ENCODE measurements around the gene UBE2QL1. TPM values are rescaled to one million over a fixed set of nuclear protein-coding genes. Genes with fewer than 3 reads are reported as not detected.
A peak's percentile ranks its signal among the peaks of the same experiment; 100 is the strongest.

UBE2QL1 gene
- total RNA-seq, 1 donor from 2014 or later, result 2.9 TPM

- no peak for DNase-seq (ENCODE audit: low spot score, unreplicated experiment)
- H3K27me3 Mint-ChIP-seq, result peaks cover 18% of the 10 kb centered on the region
- no peak for TF ChIP-seq CTCF (IDR thresholded peaks at IDR 0.05; ENCODE audit: unreplicated experiment)
- H3K4me1 Mint-ChIP-seq (ENCODE audit: low read depth), result peaks cover 20% of the 10 kb centered on the region
- H3K4me3 Mint-ChIP-seq (ENCODE audit: low read depth), result no peak overlapping the region
- H3K9me3 Mint-ChIP-seq (ENCODE audit: low read depth), result no peaks in the 10 kb centered on the region
- H3K36me3 Mint-ChIP-seq (ENCODE audit: insufficient read depth), result no peaks in the 10 kb centered on the region
- no peak overlapping the region for H3K27ac Mint-ChIP-seq
Measured at GRCh38 chr5:6518298-6519057, 69.8 kb downstream of the UBE2QL1 start.

DNA sequence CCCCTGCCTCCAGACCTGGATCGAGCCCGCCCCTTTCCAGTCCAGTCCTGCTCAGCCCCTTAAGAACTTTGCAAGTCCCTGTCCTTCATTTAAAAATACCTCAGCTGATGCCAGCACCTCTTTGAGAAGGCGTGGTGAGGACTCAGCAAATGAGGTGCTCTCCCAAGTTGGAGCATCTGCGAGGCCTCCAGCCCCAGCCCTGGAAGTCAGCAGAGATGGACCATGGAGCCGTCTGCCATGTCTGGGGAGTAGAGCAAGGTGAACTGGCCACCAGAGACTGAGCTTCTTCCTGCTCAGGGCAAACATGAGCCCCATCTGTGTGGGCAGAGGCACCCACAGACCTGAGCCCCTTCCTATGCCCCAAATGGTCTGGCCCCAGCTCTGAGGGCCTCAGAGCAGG, 71.5 kb downstream of the UBE2QL1 start:
- no peak for DNase-seq (ENCODE audit: low spot score, unreplicated experiment)
- H3K27me3 Mint-ChIP-seq, result peaks cover 21% of the 10 kb centered on the region
- H3K9me3 Mint-ChIP-seq (ENCODE audit: low read depth), result no peaks in the 10 kb centered on the region
- TF ChIP-seq CTCF (IDR thresholded peaks at IDR 0.05; ENCODE audit: unreplicated experiment), result no peak
- H3K4me1 Mint-ChIP-seq (ENCODE audit: low read depth), result peaks cover 16% of the 10 kb centered on the region
- H3K27ac Mint-ChIP-seq, result no peak overlapping the region
- H3K36me3 Mint-ChIP-seq (ENCODE audit: insufficient read depth), result no peaks in the 10 kb centered on the region
- H3K4me3 Mint-ChIP-seq (ENCODE audit: low read depth), result no peak overlapping the region

GRCh38 chr5:6522331-6522730, 73.7 kb downstream of the UBE2QL1 start:
- Mint-ChIP-seq H3K27ac (peak overlapping the region; percentile 53), H3K4me1 (ENCODE audit: low read depth) (peaks cover 2% of the 10 kb centered on the region), H3K9me3 (ENCODE audit: low read depth) (no peaks in the 10 kb centered on the region), H3K27me3 (peaks cover 25% of the 10 kb centered on the region), H3K36me3 (ENCODE audit: insufficient read depth) (no peaks in the 10 kb centered on the region), H3K4me3 (ENCODE audit: low read depth) (no peak overlapping the region)
- no peak for TF ChIP-seq CTCF (IDR thresholded peaks at IDR 0.05; ENCODE audit: unreplicated experiment)
- no peak for DNase-seq (ENCODE audit: low spot score, unreplicated experiment)

- H3K27me3 Mint-ChIP-seq, result peaks cover 24% of the 10 kb centered on the region
- peaks cover 3% of the 10 kb centered on the region for H3K4me1 Mint-ChIP-seq (ENCODE audit: low read depth)
- no peaks in the 10 kb centered on the region for H3K36me3 Mint-ChIP-seq (ENCODE audit: insufficient read depth)
- H3K4me3 Mint-ChIP-seq (ENCODE audit: low read depth), result no peak overlapping the region
- DNase-seq (ENCODE audit: low spot score, unreplicated experiment), result no peak
- H3K9me3 Mint-ChIP-seq (ENCODE audit: low read depth), result no peaks in the 10 kb centered on the region
- H3K27ac Mint-ChIP-seq, result no peak overlapping the region
- no peak for TF ChIP-seq CTCF (IDR thresholded peaks at IDR 0.05; ENCODE audit: unreplicated experiment)
Measured at GRCh38 chr5:6522923-6523322, 74.3 kb downstream of the UBE2QL1 start.

GRCh38 chr5:6525422-6525821, 76.8 kb downstream of the UBE2QL1 start:
- H3K27me3 Mint-ChIP-seq, result peaks cover 21% of the 10 kb centered on the region
- DNase-seq (ENCODE audit: low spot score, unreplicated experiment), result no peak
- H3K4me1 Mint-ChIP-seq (ENCODE audit: low read depth), result peaks cover 3% of the 10 kb centered on the region
- TF ChIP-seq CTCF (IDR thresholded peaks at IDR 0.05; ENCODE audit: unreplicated experiment), result no peak
- H3K9me3 Mint-ChIP-seq (ENCODE audit: low read depth), result no peaks in the 10 kb centered on the region
- H3K4me3 Mint-ChIP-seq (ENCODE audit: low read depth), result no peak overlapping the region
- no peaks in the 10 kb centered on the region for H3K36me3 Mint-ChIP-seq (ENCODE audit: insufficient read depth)
- H3K27ac Mint-ChIP-seq, result no peak overlapping the region

Measured in progenitor cell of endocrine pancreas (in vitro differentiated cells).